K562 (cell line): ENCODE data around the gene RPS2. TPM values are rescaled to one million over a fixed set of nuclear protein-coding genes. Genes with fewer than 3 reads are reported as not detected.

Source experiments
- ATAC-seq: fragments of 200-7000 bp; cut with Tn5 transposase; 3 replicates; pipeline ENCODE4 v1.9.1; 2020; ENCODE audit warnings: moderate library complexity
- BruUV-seq: library from RNA; stranded (reverse); fragments of 400-500 nt; replicated peaks from 2 replicates; lab custom pipeline; 2021; lab: Mats Ljungman, UMichigan
- CTCF ChIA-PET: fragments of 300-600 bp; formaldehyde crosslinking; extraction: SDS; loops from one replicate; lab custom pipeline; 2021; ENCODE audit warnings: low intra/inter-chr PET ratio; lab: Yijun Ruan, JAX
- POLR2A ChIA-PET: fragments of 300-600, 350-650 bp; sonication (Branson Sonifier 250); formaldehyde crosslinking; extraction: SDS; loops from one replicate; lab custom pipeline; 2021; ENCODE audit warnings: antibody characterized with exemption, inconsistent platforms; lab: Yijun Ruan, JAX
- DNase-seq, 4 experiments: peaks; one replicate each; pipeline versions ENCODE4 v3.0.0 to v3.0.0-alpha.2; 2011 to 2018; ENCODE audit warnings: low spot score in 3 of 4, mixed read lengths in 3 of 4; ENCODE audit errors: extremely low read depth in 1 of 4
- FAIRE-seq: peaks from 2 replicates; lab custom pipeline; 2011; peaks lifted over from hg19 to GRCh38; lab: Jason Lieb, UNC
- H2AFZ ChIP-seq: 2 replicates; pipeline ENCODE4 v1.6.0; 2011; ENCODE audit warnings: low read depth, low read length, control low read depth, inconsistent platforms
- H3K27ac ChIP-seq: fragments of 200-600 bp; 3 replicates; pipeline ENCODE4 v1.8.0; 2011; ENCODE audit warnings: low read depth, mild to moderate bottlenecking, control low read depth, inconsistent platforms, low read length, moderate library complexity, mixed read lengths; ENCODE audit errors: extremely low read depth
- H3K27me3 ChIP-seq, 2 experiments: fragments of 300-600 bp in 1 of 2; 2 replicates in 1 of 2; 3 replicates in 1 of 2; pipeline versions ENCODE4 v1.6.0 to v1.8.0; 2011; ENCODE audit warnings: inconsistent platforms in 2 of 2, low read length in 2 of 2, mild to moderate bottlenecking in 1 of 2, mixed read lengths in 1 of 2, moderate library complexity in 1 of 2; ENCODE audit not compliant: control insufficient read depth in 2 of 2, insufficient read depth in 2 of 2
- H3K36me3 ChIP-seq: fragments of 300-600 bp; 3 replicates; pipeline ENCODE4 v1.8.0; 2011; ENCODE audit warnings: mild to moderate bottlenecking, low read length, inconsistent platforms; ENCODE audit not compliant: control insufficient read depth, insufficient read depth
- H3K4me1 ChIP-seq, 2 experiments: fragments of 200-600 bp in 1 of 2; replicated peaks in 1 of 2; 2 replicates in 1 of 2; 3 replicates in 1 of 2; pipeline versions ENCODE4 v1.5.1 to v1.8.0; 2011; ENCODE audit warnings: inconsistent platforms in 2 of 2, low read length in 2 of 2, mild to moderate bottlenecking in 1 of 2, mixed read lengths in 1 of 2, moderate library complexity in 1 of 2; ENCODE audit not compliant: control insufficient read depth in 2 of 2, insufficient read depth in 2 of 2
- H3K4me2 ChIP-seq: 2 replicates; pipeline ENCODE4 v1.6.1; 2011; ENCODE audit warnings: low read length, control low read depth, inconsistent platforms, mixed read lengths; ENCODE audit not compliant: insufficient read depth
- H3K4me3 ChIP-seq: fragments of 200-600 bp; sonication (generic), shearing (Covaris generic); 2 replicates; pipeline ENCODE4 v1.5.1; 2016; ENCODE audit warnings: control low read depth, inconsistent platforms
- H3K79me2 ChIP-seq: fragments of 200-600 bp; 3 replicates; pipeline ENCODE4 v1.8.0; 2011; ENCODE audit warnings: low read length, inconsistent platforms; ENCODE audit not compliant: control insufficient read depth, insufficient read depth
- H3K9ac ChIP-seq, 2 experiments: 2 replicates each; pipeline versions ENCODE4 v1.6.0 to v1.6.1; 2011; ENCODE audit warnings: low read depth in 2 of 2, low read length in 2 of 2, control low read depth in 1 of 2, inconsistent platforms in 1 of 2, mild to moderate bottlenecking in 1 of 2, mixed read lengths in 1 of 2; ENCODE audit not compliant: insufficient read depth in 1 of 2
- H3K9me1 ChIP-seq: one replicate; pipeline ENCODE4 v1.6.0; 2011; ENCODE audit warnings: inconsistent platforms, mild to moderate bottlenecking, low read length, moderate library complexity; ENCODE audit not compliant: control insufficient read depth, insufficient read depth
- H3K9me3 ChIP-seq: replicated peaks from 2 replicates; pipeline ENCODE4 v1.5.1; 2011; ENCODE audit warnings: low read depth, low read length, inconsistent platforms; ENCODE audit not compliant: control insufficient read depth, insufficient read depth
- H4K20me1 ChIP-seq: replicated peaks from 2 replicates; pipeline ENCODE4 v1.6.1; 2011; ENCODE audit warnings: low read length, inconsistent platforms, mixed read lengths; ENCODE audit not compliant: control insufficient read depth, insufficient read depth
- ETS1 ChIP-seq: conservative IDR thresholded peaks from 2 replicates; pipeline ENCODE4 v1.6.1; 2011; ENCODE audit warnings: low read depth, mild to moderate bottlenecking, low read length; ENCODE audit not compliant: control insufficient read depth
- HMGXB4 ChIP-seq: sonication (generic); formaldehyde crosslinking; IDR thresholded peaks from 2 replicates; pipeline ENCODE4 v1.8.1; 2023; ENCODE audit warnings: mild to moderate bottlenecking, missing genetic modification reagents
- MBD2 ChIP-seq: sonication (generic); IDR thresholded peaks from 2 replicates; pipeline ENCODE4 v1.6.1; 2016; ENCODE audit warnings: low read depth, borderline replicate concordance
- MED1 ChIP-seq: sonication (generic); formaldehyde crosslinking; IDR thresholded peaks from 2 replicates; pipeline ENCODE4 v1.8.1; 2023; ENCODE audit warnings: missing genetic modification reagents, borderline replicate concordance
- MNT ChIP-seq, 2 experiments: fragments of 450-650 bp; conservative IDR thresholded peaks; 2 replicates each; pipeline ENCODE4 v1.6.1; 2017; ENCODE audit warnings: mild to moderate bottlenecking in 2 of 2, moderate library complexity in 2 of 2
- MXI1 ChIP-seq: IDR thresholded peaks from 2 replicates; pipeline ENCODE4 v1.6.1; 2011; ENCODE audit warnings: low read depth, mild to moderate bottlenecking, improper control_type of control experiment, low read length
- PCBP1 ChIP-seq: fragments of 200-400 bp; formaldehyde crosslinking; IDR thresholded peaks from 2 replicates; pipeline ENCODE4 v1.6.1; 2018; ENCODE audit warnings: mild to moderate bottlenecking, low read depth, low read length; ENCODE audit not compliant: poor library complexity, severe bottlenecking
- POLR2H ChIP-seq: IDR thresholded peaks from 2 replicates; pipeline ENCODE4 v1.6.1; 2016; ENCODE audit warnings: missing genetic modification characterization, low read depth, mild to moderate bottlenecking, control low read depth, missing compliant biosample characterization, moderate library complexity
- RBM39 ChIP-seq: fragments of 200-400 bp; formaldehyde crosslinking; optimal IDR thresholded peaks from 2 replicates; pipeline ENCODE3; 2018; ENCODE audit warnings: low read depth, low read length
- SIN3A ChIP-seq, 2 experiments: fragments of 150-350 bp in 1 of 2; IDR thresholded peaks; 2 replicates each; pipeline ENCODE4 v1.6.1; 2011 to 2016; ENCODE audit warnings: borderline replicate concordance in 2 of 2, low read depth in 2 of 2, low read length in 2 of 2, mild to moderate bottlenecking in 2 of 2, moderate library complexity in 2 of 2; ENCODE audit not compliant: control insufficient read depth in 1 of 2
- SMARCA4 ChIP-seq: fragments of 450-650 bp; IDR thresholded peaks from 2 replicates; pipeline ENCODE4 v1.6.1; 2016
- TAF1 ChIP-seq: IDR thresholded peaks from 2 replicates; pipeline ENCODE4 v1.6.1; 2011; ENCODE audit warnings: mild to moderate bottlenecking, low read length, moderate library complexity; ENCODE audit not compliant: insufficient read depth, control insufficient read depth, severe bottlenecking; ENCODE audit errors: extremely low read depth
- ZBED1 ChIP-seq: IDR thresholded peaks from 2 replicates; pipeline ENCODE4 v1.6.1; 2014
- ZC3H11A ChIP-seq: IDR thresholded peaks from 2 replicates; pipeline ENCODE4 v1.6.1; 2012; ENCODE audit warnings: low read depth, low read length, improper control_type of control experiment
- ZC3H8 ChIP-seq: fragments of 450-650 bp; IDR thresholded peaks from 2 replicates; pipeline ENCODE4 v1.6.1; 2017
- ZNF449 ChIP-seq: fragments of 250-450 bp; sonication (Bioruptor Pico); IDR thresholded peaks from 2 replicates; pipeline ENCODE4 v1.8.0; 2022; ENCODE audit warnings: moderate library complexity, mild to moderate bottlenecking, inconsistent platforms
- whole genome bisulfite sequencing: fragments of 100-300 bp; shearing (Covaris generic); methylation state at CpG from one replicate; pipeline ENCODE4 v1.1.6; 2016; ENCODE audit warnings: low coverage, mixed read lengths; ENCODE audit not compliant: insufficient coverage; ENCODE audit errors: missing lambda C conversion rate; 5-methylcytosine and 5-hydroxymethylcytosine counted together
- in situ Hi-C: fragments of 300-500 bp; cut with MboI; formaldehyde crosslinking; loops from 4 replicates; pipeline ENCODE4 v1.15.0; 2018; ENCODE audit warnings: inconsistent platforms, mixed read lengths
- intact Hi-C: fragments of 100-400 bp; cut with micrococcal nuclease; formaldehyde crosslinking; loops from 2 replicates; pipeline ENCODE4 v1.14.2; 2022
- polyA plus RNA-seq, 8 experiments: library from polyadenylated mRNA; depleted of rRNA in 4 of 8; stranded (reverse) in 5 of 8; unstranded in 3 of 8; fragments of >200 nt; fragmentation: Nextera tagmentation in 2 of 8; fragmentation: Illumina TruSeq in 1 of 8; extraction: Ambion mirVana in 2 of 8; extraction: Trizol in 1 of 8; gene quantifications; 2 replicates each; pipeline versions ENCODE4 v1.2.1 to v1.2.3, GENCODE V29; 2011 to 2014; ENCODE audit warnings: inconsistent platforms in 1 of 8, missing spikeins in 1 of 8
- total RNA-seq, 7 experiments: library from RNA; depleted of rRNA in 6 of 7; stranded (reverse); fragments of >200 nt in 6 of 7; fragmentation: Illumina TruSeq in 2 of 7; extraction: Trizol in 2 of 7; gene quantifications; 2 replicates each; pipeline versions ENCODE4 v1.2.1 to v1.2.3, GENCODE V29; 2011 to 2021; ENCODE audit warnings: low replicate concordance in 1 of 7

RPS2 gene
- total and polyA plus RNA-seq, 9 of the 15 experiments (the other 6 are each of a cell fraction or from before 2014, with no cell fraction given), result 834 to 4,794 (median 3,793) TPM

- Histone ChIP-seq H2AFZ (no peak overlapping the region), H3K9ac (peak overlapping the region; percentile 32 to 93; a peak in 3 of 4 replicates), H3K27me3 (no peaks in the 10 kb centered on the region), H3K9me3 (no peaks in the 10 kb centered on the region), H3K4me3 (peak overlapping the region; percentile 89; the same call in 1 of the 2 replicates), H3K9me1 (no peaks in the 10 kb centered on the region), H3K79me2 (peaks cover 73% of the 10 kb centered on the region), H3K27ac (peak overlapping the region; percentile 27; the same call in 1 of the 3 replicates), H3K36me3 (peaks cover 38% of the 10 kb centered on the region), H3K4me1 (peaks cover 8 to 56% of the 10 kb centered on the region in 2 experiments; a peak in 4 of 5 replicates), H3K4me2 (peak overlapping the region; percentile 100), H4K20me1 (peaks cover 35% of the 10 kb centered on the region)
- ChIA-PET POLR2A (interaction anchor here (0.6 to 3.0 kb wide), 7 partner anchors 9 to 1586 kb away, joined by 3 to 13 read pairs (median 3); partner anchors contain the start of genes EME2, MRPS34 and TBL3), CTCF (no interaction called here)
- no TSS peak for BruUV-seq
- in situ Hi-C loops (no loop called here), intact Hi-C loops (no loop called here)
- no peak for FAIRE-seq
- peak in 2 of 4 experiments; percentile 24 to 66 for DNase-seq
- no peak; the same call in 2 of the 3 replicates for ATAC-seq
- WGBS, result 16% methylated on average over 5 of the region's 6 CpGs
- TF ChIP-seq MNT (conservative IDR thresholded peaks at IDR 0.05) (no peak), ZNF449 (CRISPR knock-in tag) (no peak), ZBED1 (0 out of 2 replicates have a peak, but pooled peaks have one; percentile 10), HMGXB4 (CRISPR knock-in tag) (0 out of 2 replicates have a peak, but pooled peaks have one; percentile 15), PCBP1 (no peak), SIN3A (IDR thresholded peaks at IDR 0.05; ENCODE audit: borderline replicate concordance in 2 of 2, control insufficient read depth in 1 of 2, low read depth in 2 of 2, low read length in 2 of 2) (0 out of 4 replicates have a peak, but pooled peaks of 1 of the 2 experiments have one; percentile 17), SMARCA4 (no peak), POLR2H (tag) (0 out of 2 replicates have a peak, but pooled peaks have one; percentile 9), ZC3H8 (no peak), MXI1 (0 out of 2 replicates have a peak, but pooled peaks have one; percentile 12), MED1 (CRISPR knock-in tag) (peak; percentile 54; the same call in 1 of the 2 replicates), ETS1 (no peak), MBD2 (peak; percentile 18; the same call in 1 of the 2 replicates), ZC3H11A (no peak), RBM39 (peak; percentile 64), TAF1 (peak; percentile 10)
These were observed 3.0 kb downstream of the RPS2 start for GRCh38 chr16:1961651-1962067.
